HCT116 (cell line): Measurements from ENCODE around the gene LNPEP. TPM values are rescaled to one million over a fixed set of nuclear protein-coding genes. Genes with fewer than 3 reads are reported as not detected.

Source experiments
- ATAC-seq: fragments of 200-7000 bp; cut with Tn5 transposase; 2 replicates; pipeline ENCODE4 v1.9.1; 2020; ENCODE audit warnings: mild to moderate bottlenecking, moderate library complexity
- BruUV-seq: library from RNA; stranded (reverse); fragments of 400-500 nt; replicated peaks from 2 replicates; lab custom pipeline; 2021; lab: Mats Ljungman, UMichigan
- CTCF ChIA-PET: fragments of 300-600 bp; sonication (Branson Sonifier 250); formaldehyde crosslinking; loops from one replicate; lab custom pipeline; 2021; ENCODE audit warnings: antibody characterized with exemption; lab: Charles Lee
- POLR2A ChIA-PET: fragments of 300-600, 350-600 bp; sonication (Branson Sonifier 250); formaldehyde crosslinking; loops from one replicate; lab custom pipeline; 2021; ENCODE audit warnings: antibody characterized with exemption; lab: Charles Lee
- RAD21 ChIA-PET, 2 experiments: fragments of 300-600 bp; sonication (Branson Sonifier 250); formaldehyde crosslinking; loops; one replicate each; lab custom pipeline; 2023; ENCODE audit warnings: low total read pairs in 2 of 2; ENCODE audit not compliant: uncharacterized antibody in 2 of 2, unreplicated experiment in 2 of 2, low non-redundant PET in 1 of 2; lab: Charles Lee
- DNase-seq: peaks from one replicate; pipeline ENCODE4 v3.0.0-alpha.2; 2010; ENCODE audit warnings: low read depth, low spot score
- H2AFZ ChIP-seq: fragments of 200-600 bp; shearing (Covaris generic), sonication (generic); 2 replicates; pipeline ENCODE4 v1.6.1; 2017; ENCODE audit warnings: low read depth, mixed run types, mixed read lengths, antibody characterized with exemption, low read length; ENCODE audit not compliant: poor library complexity, severe bottlenecking
- H3K27ac ChIP-seq: 2 replicates; pipeline ENCODE4 v1.5.1; 2012; ENCODE audit warnings: low read depth, low read length
- H3K27me3 ChIP-seq: fragments of 200-600 bp; sonication (generic); 2 replicates; pipeline ENCODE4 v1.6.1; 2016; ENCODE audit warnings: mixed run types, low read length, mixed read lengths; ENCODE audit not compliant: insufficient read depth
- H3K36me3 ChIP-seq, 2 experiments: fragments of 200-500 bp in 1 of 2; fragments of 200-600 bp in 1 of 2; sonication (Bioruptor generic) in 1 of 2; sonication (generic) in 1 of 2; 2 replicates each; pipeline versions ENCODE4 v1.5.1 to v1.6.1; 2014 to 2016; ENCODE audit warnings: low read length in 2 of 2, inconsistent platforms in 1 of 2, mixed read lengths in 1 of 2, mixed run types in 1 of 2; ENCODE audit not compliant: insufficient read depth in 2 of 2, control insufficient read depth in 1 of 2
- H3K4me1 ChIP-seq, 2 experiments: fragments of 200-600 bp in 1 of 2; sonication (generic) in 1 of 2; 2 replicates each; pipeline versions ENCODE4 v1.5.1 to v1.6.1; 2012 to 2017; ENCODE audit warnings: low read length in 2 of 2, inconsistent platforms in 1 of 2, mild to moderate bottlenecking in 1 of 2, mixed read lengths in 1 of 2, mixed run types in 1 of 2, moderate library complexity in 1 of 2; ENCODE audit not compliant: insufficient read depth in 2 of 2, control insufficient read depth in 1 of 2
- H3K4me2 ChIP-seq: fragments of 200-600 bp; sonication (generic); 2 replicates; pipeline ENCODE4 v1.6.1; 2017; ENCODE audit warnings: mixed run types, low read length, mixed read lengths
- H3K4me3 ChIP-seq, 2 experiments: fragments of 200-600 bp in 1 of 2; sonication (generic) in 1 of 2; replicated peaks in 1 of 2; 2 replicates each; pipeline ENCODE4 v1.5.1; 2011 to 2016; ENCODE audit warnings: low read length in 2 of 2, control low read depth in 1 of 2, low read depth in 1 of 2, mild to moderate bottlenecking in 1 of 2, mixed read lengths in 1 of 2, mixed run types in 1 of 2
- H3K79me2 ChIP-seq: fragments of 200-600 bp; sonication (generic); 2 replicates; pipeline ENCODE4 v1.6.1; 2017; ENCODE audit warnings: mild to moderate bottlenecking, mixed run types, low read length, moderate library complexity, mixed read lengths; ENCODE audit not compliant: insufficient read depth
- H3K9ac ChIP-seq: fragments of 200-600 bp; sonication (generic); 2 replicates; pipeline ENCODE4 v1.6.1; 2016; ENCODE audit warnings: low read length, mixed read lengths
- H3K9me2 ChIP-seq: fragments of 200-600 bp; sonication (generic), shearing (Covaris generic); 2 replicates; pipeline ENCODE4 v1.6.1; 2017; ENCODE audit warnings: mixed run types, mild to moderate bottlenecking, moderate library complexity; ENCODE audit not compliant: insufficient read depth
- H3K9me3 ChIP-seq, 2 experiments: fragments of 200-500 bp in 1 of 2; fragments of 200-600 bp in 1 of 2; sonication (Bioruptor generic) in 1 of 2; sonication (generic) in 1 of 2; 2 replicates each; pipeline ENCODE4 v1.6.1; 2014 to 2017; ENCODE audit warnings: low read length in 2 of 2, mixed read lengths in 2 of 2, inconsistent platforms in 1 of 2, low read depth in 1 of 2, mild to moderate bottlenecking in 1 of 2, mixed run types in 1 of 2, moderate library complexity in 1 of 2; ENCODE audit not compliant: control insufficient read depth in 1 of 2, insufficient read depth in 1 of 2
- H4K20me1 ChIP-seq: fragments of 200-600 bp; sonication (generic), shearing (Covaris generic); 2 replicates; pipeline ENCODE4 v1.6.1; 2017; ENCODE audit warnings: mixed run types, mild to moderate bottlenecking, moderate library complexity; ENCODE audit not compliant: insufficient read depth
- CBX3 ChIP-seq: IDR thresholded peaks from 2 replicates; pipeline ENCODE4 v1.6.1; 2012; ENCODE audit warnings: low read depth
- CEBPB ChIP-seq: IDR thresholded peaks from 2 replicates; pipeline ENCODE4 v1.6.1; 2012; ENCODE audit warnings: low read depth
- JUND ChIP-seq: IDR thresholded peaks from 2 replicates; pipeline ENCODE4 v1.6.1; 2012
- POLR2A ChIP-seq: IDR thresholded peaks from 2 replicates; pipeline ENCODE4 v1.7.0; 2011; ENCODE audit warnings: borderline replicate concordance; ENCODE audit not compliant: insufficient read depth, insufficient read length; ENCODE audit errors: extremely low read depth
- POLR2AphosphoS5 ChIP-seq: IDR thresholded peaks from 2 replicates; pipeline ENCODE4 v1.6.1; 2011; ENCODE audit warnings: mild to moderate bottlenecking, low read depth, low read length, moderate library complexity
- RAD21 ChIP-seq: IDR thresholded peaks from 2 replicates; pipeline ENCODE4 v1.6.1; 2012; ENCODE audit warnings: low read depth, mild to moderate bottlenecking
- SIN3A ChIP-seq: IDR thresholded peaks from 2 replicates; pipeline ENCODE4 v1.6.1; 2012; ENCODE audit warnings: low read depth
- SP1 ChIP-seq: IDR thresholded peaks from 2 replicates; pipeline ENCODE4 v1.6.1; 2012; ENCODE audit warnings: low read depth
- SRF ChIP-seq: IDR thresholded peaks from 2 replicates; pipeline ENCODE4 v1.6.1; 2012; ENCODE audit warnings: low read depth
- YY1 ChIP-seq: IDR thresholded peaks from 2 replicates; pipeline ENCODE4 v1.6.1; 2011; ENCODE audit warnings: low read length, low read depth, moderate library complexity, mild to moderate bottlenecking; ENCODE audit not compliant: insufficient replicate concordance; ENCODE audit errors: extremely low read depth
- ZFX ChIP-seq: fragments of 450-650 bp; IDR thresholded peaks from 2 replicates; pipeline ENCODE4 v1.6.1; 2017
- ZNF274 ChIP-seq: fragments of 200-500 bp; sonication (Bioruptor generic); IDR thresholded peaks from 2 replicates; pipeline ENCODE4 v1.6.1; 2014; ENCODE audit warnings: mild to moderate bottlenecking, low read depth, low read length, inconsistent platforms
- intact Hi-C: fragments of 100-400 bp; cut with micrococcal nuclease; formaldehyde crosslinking; loops from 2 replicates; pipeline ENCODE4 v1.10.0; 2022
- total RNA-seq: library from RNA; stranded (reverse); gene quantifications from one replicate; pipeline ENCODE4 v1.2.1, GENCODE V29; 2021; ENCODE audit not compliant: unreplicated experiment
- TF ChIP-seq, protein P1 (sequence below): IDR thresholded peaks from 2 replicates; pipeline ENCODE4 v1.6.1; 2011; ENCODE audit warnings: mild to moderate bottlenecking, low read length, moderate library complexity; ENCODE audit not compliant: insufficient replicate concordance; ENCODE audit errors: extremely low read depth
- TF ChIP-seq, protein P2 (sequence below): IDR thresholded peaks from 2 replicates; pipeline ENCODE4 v1.6.1; 2012

LNPEP gene
- total RNA-seq, 1 experiment from 2014 or later = 14.9 TPM

DNA sequence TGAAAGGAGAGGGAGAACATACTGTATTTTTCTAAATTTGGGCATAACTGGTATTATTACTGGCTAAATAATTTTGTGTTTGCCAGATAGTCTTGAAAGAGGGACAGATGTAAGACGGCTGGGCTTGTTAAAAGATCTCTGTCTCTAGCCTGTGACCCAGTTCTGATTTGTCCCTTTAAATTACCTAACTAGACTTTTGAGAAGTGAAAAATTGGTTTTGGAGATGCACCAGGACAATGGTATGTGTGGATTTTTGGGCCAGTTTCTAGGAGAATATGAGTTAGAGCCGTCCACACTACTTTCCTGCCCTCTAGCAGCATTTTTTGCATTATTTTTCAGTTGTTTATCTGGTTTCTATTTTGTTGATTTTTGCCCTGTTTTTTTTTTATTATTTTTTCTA, 33.5 kb downstream of the LNPEP start:
- Histone ChIP-seq H3K4me2 (no peak overlapping the region), H3K9me2 (no peaks in the 10 kb centered on the region), H3K4me1 (peaks cover 20 to 21% of the 10 kb centered on the region in 2 experiments), H3K9me3 (no peaks in the 10 kb centered on the region), H2AFZ (no peak overlapping the region), H3K9ac (no peak overlapping the region), H4K20me1 (no peaks in the 10 kb centered on the region), H3K27me3 (no peaks in the 10 kb centered on the region), H3K27ac (no peak overlapping the region), H3K36me3 (no peaks in the 10 kb centered on the region), H3K4me3 (no peak overlapping the region), H3K79me2 (peaks cover 12% of the 10 kb centered on the region)
- RAD21 ChIA-PET = no interaction called here
- CTCF ChIA-PET = no interaction called here
- POLR2A ChIA-PET = interaction anchor here (0.9 kb wide), 1 partner anchor 8 kb away, joined by 3 read pairs; no protein-coding TSS in a partner anchor
- intact Hi-C loops = no loop called here
- TF ChIP-seq ZNF274 (no peak), RAD21 (no peak), POLR2AphosphoS5 (no peak), CBX3 (no peak), SRF (no peak), JUND (no peak), POLR2A (no peak)
- TF ChIP-seq, protein P1, sequence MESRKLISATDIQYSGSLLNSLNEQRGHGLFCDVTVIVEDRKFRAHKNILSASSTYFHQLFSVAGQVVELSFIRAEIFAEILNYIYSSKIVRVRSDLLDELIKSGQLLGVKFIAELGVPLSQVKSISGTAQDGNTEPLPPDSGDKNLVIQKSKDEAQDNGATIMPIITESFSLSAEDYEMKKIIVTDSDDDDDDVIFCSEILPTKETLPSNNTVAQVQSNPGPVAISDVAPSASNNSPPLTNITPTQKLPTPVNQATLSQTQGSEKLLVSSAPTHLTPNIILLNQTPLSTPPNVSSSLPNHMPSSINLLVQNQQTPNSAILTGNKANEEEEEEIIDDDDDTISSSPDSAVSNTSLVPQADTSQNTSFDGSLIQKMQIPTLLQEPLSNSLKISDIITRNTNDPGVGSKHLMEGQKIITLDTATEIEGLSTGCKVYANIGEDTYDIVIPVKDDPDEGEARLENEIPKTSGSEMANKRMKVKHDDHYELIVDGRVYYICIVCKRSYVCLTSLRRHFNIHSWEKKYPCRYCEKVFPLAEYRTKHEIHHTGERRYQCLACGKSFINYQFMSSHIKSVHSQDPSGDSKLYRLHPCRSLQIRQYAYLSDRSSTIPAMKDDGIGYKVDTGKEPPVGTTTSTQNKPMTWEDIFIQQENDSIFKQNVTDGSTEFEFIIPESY = no peak
- ATAC-seq (no peak), DNase-seq (no peak)
- no TSS peak for BruUV-seq

DNA sequence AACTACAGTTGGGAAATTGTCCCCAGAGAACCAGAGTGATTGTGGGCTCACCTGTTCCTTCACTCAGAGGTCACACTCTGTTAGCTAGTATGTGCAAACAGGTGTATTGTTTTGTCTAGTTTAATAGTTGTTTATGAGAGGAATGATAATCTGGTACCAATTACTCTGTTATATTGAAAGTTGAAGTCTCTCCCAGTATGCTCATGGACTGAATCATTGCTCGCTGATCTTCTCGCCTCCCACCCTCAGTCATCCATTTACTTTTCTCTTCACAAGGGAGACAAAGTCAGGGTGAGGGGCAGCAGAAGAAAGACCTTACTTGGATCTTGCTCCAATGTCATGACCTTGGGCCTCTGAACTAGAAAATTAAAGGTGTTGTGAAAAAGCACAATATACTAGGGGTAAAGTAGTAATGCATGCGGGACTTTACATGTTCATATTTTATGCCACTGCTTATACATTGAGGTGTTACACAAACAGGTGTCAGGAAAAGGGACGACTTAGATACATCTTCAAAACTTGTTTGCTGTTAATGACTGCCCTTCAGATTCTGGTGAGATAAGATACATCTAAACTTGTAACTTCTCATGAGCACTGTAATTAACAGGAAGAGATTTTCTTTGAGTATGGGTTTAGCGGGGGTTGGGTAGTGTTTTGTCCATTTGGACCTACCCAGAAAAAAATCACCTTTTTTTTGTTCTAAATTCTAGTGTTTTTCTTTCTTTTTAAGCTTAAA, 36.9 kb downstream of the LNPEP start:
- no peaks in the 10 kb centered on the region for H3K27me3 ChIP-seq
- H3K4me3 ChIP-seq = no peak overlapping the region
- ChIA-PET POLR2A (no interaction called here), CTCF (no interaction called here), RAD21 (no interaction called here)
- no peaks in the 10 kb centered on the region for H4K20me1 ChIP-seq
- H3K9ac ChIP-seq = no peak overlapping the region
- no peak for DNase-seq
- no peaks in the 10 kb centered on the region for H3K9me3 ChIP-seq
- ATAC-seq = no peak
- no peak overlapping the region for H2AFZ ChIP-seq
- no TSS peak for BruUV-seq
- no peaks in the 10 kb centered on the region for H3K36me3 ChIP-seq
- intact Hi-C loops = no loop called here
- H3K27ac ChIP-seq = no peak overlapping the region
- H3K9me2 ChIP-seq = no peaks in the 10 kb centered on the region
- peaks cover 12% of the 10 kb centered on the region; the same call in 1 of the 2 replicates for H3K79me2 ChIP-seq
- H3K4me1 ChIP-seq = peaks cover 14 to 16% of the 10 kb centered on the region in 2 experiments
- H3K4me2 ChIP-seq = no peak overlapping the region
- TF ChIP-seq, protein P1 = no peak
- TF ChIP-seq CEBPB = no peak
- TF ChIP-seq, protein P2, sequence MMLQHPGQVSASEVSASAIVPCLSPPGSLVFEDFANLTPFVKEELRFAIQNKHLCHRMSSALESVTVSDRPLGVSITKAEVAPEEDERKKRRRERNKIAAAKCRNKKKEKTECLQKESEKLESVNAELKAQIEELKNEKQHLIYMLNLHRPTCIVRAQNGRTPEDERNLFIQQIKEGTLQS = no peak
- no peak for TF ChIP-seq YY1
- TF ChIP-seq ZFX = no peak
- TF ChIP-seq ZNF274 = no peak
- no peak for TF ChIP-seq SIN3A
- TF ChIP-seq POLR2A = no peak
- no peak for TF ChIP-seq SP1
- TF ChIP-seq SRF = no peak
- no peak for TF ChIP-seq POLR2AphosphoS5
- no peak for TF ChIP-seq RAD21
